NCI-H1436 (cell line): ENCODE measurements around the gene LRBA.
"Not testable (repeated sequence)": the region's sequence is repeated elsewhere in the genome, so short reads cannot be mapped to it uniquely, and the experiment has no call there.

Experiments
- DNase-seq: peaks from one replicate; lab custom pipeline; 2025; lab: John Stamatoyannopoulos, UW

Gene LRBA

GRCh38 chr4:150974750-150975149, 40.3 kb downstream of the LRBA start:
- no peak for DNase-seq

DNA sequence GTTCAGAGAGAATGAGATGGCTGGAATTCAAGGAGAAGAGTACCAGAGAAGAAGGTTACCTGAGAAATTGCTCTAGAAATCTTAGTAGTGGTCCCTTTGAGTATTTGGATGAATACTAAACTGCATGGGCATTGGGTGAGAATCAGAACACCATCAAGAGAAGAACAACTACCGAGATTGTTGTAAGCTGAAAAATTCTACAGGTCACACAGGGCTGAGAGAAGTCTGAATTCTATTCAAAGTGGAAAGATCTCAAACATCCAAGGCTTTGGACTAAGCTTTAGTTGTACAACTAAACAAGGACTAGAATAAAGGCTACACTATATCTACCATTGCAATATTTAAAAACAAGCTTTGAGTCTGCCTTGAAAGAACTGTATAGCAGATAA, 40.8 kb downstream of the LRBA start:
- no peak for DNase-seq

DNA sequence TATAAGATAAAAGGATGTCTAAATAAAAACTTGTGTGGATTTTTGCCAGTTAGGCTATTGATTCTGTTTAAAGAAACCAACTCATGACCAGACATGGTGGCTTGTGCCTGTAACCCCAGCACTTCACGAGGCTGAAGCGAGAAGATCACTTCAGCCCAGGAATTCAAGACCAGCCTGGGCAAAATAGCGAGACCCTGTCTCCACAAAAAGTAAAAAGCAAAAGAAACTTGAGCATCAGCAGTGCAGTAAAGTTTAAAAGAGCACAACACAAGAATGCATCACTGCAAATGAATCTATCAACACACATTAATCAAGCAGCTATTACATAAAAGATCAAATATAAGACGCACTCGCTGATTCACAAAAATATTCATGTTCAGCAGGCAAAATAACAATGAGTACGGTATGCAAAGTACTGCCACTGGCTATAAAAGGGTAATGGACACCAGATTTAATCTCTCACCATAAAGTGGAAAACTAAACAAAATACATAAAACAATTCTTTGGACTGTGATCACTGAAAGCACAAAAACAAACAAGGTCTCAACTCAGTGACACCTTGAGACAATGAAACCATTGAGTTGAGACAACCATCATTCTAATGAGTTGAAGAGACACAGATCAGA, 41.3 kb downstream of the LRBA start:
- DNase-seq, result no peak

DNA sequence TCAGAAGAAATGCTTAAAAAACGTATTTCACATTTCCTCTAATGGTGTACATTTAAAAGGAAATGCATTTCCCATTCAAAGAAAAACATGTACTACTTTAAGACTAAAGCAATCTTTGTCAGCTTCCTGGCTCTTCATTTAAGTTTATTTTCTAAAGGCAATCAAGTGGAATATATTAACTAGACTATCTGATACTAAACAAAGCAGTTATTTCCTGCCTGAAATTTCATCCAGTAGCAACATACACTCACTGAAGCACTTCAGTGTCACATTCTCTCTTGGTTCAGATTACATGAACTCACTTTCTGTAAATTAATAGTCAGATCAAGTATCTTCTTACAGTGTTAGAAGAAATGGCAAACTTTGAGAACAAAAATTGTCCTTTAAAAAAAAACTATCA, 42.5 kb downstream of the LRBA start:
- DNase-seq, result no peak

- no peak for DNase-seq
Observed at GRCh38 chr4:150971901-150972300, 43.2 kb downstream of the LRBA start.

DNA sequence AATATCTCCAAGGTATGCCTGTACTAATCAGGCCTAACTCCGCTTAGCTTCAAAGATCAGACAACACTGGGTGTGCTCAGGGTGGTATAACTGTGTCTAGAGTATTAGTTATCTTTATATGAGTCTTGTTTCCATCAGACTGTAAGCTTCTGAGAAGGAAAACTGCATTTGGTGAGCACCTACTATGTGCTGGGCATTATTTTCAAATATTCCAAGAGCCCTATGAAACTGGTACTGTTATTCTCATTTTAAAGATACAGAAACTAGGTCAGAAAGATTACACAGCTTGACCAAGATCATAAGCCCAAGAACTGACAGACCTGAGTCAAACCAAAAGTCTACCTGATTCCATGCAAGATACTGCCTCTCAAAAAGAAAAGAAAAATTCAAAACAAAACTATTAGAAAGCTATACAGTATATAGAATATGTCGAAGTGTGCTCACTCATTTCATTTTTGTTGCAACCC, 44.4 kb downstream of the LRBA start:
- DNase-seq, result no peak

DNA sequence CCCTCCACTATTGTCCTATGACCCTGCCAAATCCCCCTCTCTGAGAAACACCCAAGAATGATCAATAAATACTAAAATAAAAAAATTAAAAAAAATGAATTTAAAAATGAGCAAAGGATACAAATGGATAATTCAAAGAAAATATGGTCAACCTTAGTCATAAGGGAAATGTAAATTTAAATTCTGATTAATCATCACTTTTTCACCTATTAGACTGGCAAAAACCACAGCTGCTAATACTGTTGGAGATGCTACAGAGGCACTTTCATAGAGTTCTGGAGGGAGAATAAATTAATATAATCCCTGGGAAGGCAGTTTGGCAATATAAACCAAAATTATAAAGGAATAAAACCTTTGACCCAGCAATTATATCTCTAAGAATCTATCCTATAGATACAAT, 50.3 kb downstream of the LRBA start:
- no peak for DNase-seq

DNA sequence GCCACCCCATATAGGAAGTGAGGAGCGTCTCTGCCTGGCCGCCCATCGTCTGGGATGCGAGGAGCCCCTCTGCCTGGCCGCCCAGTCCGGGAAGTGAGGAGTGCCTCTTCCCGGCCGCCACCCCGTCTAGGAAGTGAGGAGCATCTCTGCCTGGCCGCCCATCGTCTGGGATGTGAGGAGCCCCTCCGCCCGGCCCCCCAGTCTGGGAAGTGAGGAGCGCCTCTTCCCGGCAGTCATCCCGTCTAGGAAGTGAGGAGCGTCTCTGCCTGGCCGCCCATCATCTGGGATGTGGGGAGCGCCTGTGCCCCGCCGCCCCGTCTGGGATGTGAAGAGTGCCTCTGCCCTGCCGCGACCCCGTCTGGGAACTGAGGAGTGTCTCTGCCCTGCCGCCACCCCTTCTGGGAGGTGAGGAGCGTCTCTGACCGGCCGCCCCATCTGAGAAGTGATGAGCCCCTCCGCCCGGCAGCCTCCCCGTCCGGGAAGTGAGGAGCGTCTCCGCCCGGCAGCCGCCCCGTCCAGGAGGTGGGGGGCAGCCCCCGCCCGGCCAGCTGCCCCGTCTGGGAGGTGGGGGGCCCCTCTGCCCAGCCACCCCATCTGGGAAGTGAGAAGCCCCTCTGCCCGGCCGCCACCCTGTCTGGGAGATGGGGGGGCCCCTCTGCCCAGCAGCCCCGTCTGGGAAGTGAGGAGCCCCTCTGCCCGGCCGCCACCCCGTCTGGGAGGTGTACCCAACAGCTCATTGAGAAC, 51.3 kb downstream of the LRBA start:
- not testable (repeated sequence) for DNase-seq

DNA sequence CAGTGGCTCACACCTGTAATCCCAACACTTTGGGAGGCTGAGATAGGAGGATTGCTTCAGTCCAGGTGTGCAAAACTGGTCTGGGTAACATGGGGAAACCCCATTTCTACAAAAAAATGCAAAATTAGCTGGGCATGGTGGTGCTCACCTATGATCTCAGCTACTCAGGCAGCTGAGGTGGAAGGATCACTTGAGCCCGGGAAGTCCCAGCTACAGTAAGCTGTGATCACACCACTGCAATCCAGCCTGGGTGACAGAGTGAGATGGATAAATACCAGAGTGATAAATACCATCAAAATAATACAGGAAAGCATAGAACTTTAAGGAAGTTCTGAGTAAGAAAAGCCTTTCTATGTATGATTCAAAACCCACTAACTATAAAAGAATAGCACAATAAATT, 52.8 kb downstream of the LRBA start:
- no peak for DNase-seq

GRCh38 chr4:150961566-150961965, 53.5 kb downstream of the LRBA start:
- DNase-seq, result no peak

- DNase-seq, result no peak
Observed at GRCh38 chr4:150960818-150961217, 54.3 kb downstream of the LRBA start.

DNA sequence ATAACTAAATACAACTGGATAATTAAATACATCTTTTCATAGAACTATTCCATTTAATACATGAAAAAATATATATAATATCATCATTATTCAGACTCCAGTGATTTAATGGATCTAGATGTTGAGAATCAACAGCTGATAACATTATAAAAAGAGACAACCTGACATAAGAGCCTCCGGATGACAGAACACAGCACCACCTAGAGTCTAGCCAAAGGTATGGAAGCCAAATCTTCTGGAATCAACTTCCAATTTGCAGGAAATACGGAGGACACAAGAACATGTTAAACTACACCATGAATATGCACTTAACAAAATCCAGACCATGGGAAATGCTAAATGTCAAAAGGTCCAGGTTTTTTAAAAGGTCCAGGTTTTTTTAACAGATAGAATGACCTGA, 55.0 kb downstream of the LRBA start:
- no peak for DNase-seq

GRCh38 chr4:150957981-150958380, 57.1 kb downstream of the LRBA start:
- not testable (repeated sequence) for DNase-seq

DNA sequence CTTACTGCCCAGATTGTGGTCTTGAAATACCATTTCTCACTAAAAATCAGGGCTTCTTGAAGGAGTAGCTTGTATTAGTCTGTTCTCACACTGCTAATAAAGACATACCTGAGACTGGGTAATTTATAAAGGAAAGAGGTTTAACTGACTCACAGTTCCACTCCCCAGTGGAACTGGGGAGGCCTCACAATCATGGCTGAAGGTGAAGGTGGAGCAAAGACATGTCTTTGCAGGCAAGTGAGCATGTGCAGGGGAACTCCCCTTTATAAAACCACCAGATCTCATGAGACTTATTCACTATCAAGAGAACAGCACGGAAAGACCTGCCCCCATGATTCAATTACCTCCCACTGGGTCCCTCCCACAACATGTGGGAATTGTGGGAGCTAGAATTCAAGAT, 58.0 kb downstream of the LRBA start:
- not testable (repeated sequence) for DNase-seq

DNA sequence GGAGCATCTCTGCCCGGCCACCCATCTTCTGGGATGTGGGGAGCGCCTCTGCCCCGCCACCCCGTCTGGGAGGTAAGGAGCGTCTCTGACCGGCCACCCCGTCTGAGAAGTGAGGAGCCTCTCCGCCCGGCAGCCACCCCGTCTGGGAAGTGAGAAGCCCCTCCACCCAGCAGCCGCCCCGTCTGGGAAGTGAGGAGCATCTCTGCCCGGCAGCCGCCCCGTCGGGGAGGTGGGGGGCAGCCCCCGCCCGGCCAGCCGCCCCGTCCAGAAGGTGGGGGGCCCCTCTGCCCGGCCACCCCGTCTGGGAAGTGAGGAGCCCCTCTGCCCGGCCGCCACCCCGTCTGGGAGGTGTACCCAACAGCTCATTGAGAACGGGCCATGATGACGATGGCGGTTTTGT, 61.2 kb downstream of the LRBA start:
- DNase-seq, result not testable (repeated sequence)

GRCh38 chr4:150952167-150952845, 62.8 kb downstream of the LRBA start:
- no peak for DNase-seq

DNA sequence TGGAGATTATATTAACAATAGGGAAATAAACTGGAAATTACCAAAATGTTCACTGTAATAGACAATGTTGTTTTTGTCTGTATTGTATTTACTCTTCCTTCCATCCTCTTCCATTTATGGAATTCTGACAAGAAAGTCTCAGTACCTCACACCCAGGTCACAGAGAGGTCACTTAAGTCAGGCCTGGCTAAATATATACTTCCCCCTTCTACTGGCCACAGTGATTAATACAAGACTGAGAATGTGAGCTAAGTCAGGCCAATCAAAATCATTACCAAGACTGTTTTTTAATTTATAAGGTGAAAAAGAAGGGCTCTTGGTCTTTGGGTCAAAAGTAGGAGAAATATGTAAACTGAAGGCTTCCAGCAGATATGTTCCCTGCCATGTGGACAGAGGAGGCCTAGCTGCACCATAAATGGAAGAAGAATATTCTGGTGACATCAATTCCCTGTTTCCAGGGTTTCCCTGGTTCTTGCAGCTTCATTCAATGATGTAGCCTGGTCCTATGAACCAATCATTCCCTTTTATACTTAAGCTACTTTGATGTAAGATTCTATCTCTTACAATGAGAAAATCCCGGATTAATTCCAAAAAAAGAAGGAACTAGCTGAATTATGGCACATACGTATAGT, 64.3 kb downstream of the LRBA start:
- DNase-seq, result no peak

DNA sequence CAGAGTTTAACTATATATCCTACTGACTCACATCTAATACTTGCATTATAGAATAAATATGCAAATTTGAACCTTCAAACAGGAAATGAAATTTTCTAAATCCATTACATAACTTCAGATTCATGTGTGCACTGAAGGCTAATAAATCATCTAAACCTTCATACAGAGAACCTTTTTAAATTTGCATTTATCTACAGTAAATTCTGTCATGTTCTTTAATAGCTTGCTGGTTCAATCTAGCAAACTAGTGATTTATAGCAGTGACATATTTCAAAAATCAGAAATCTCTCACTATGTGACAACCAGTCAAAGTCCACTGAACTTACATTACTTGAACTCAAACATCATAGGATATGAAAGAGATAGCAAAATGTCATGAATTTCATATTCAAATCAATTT, 65.1 kb downstream of the LRBA start:
- DNase-seq, result no peak

DNA sequence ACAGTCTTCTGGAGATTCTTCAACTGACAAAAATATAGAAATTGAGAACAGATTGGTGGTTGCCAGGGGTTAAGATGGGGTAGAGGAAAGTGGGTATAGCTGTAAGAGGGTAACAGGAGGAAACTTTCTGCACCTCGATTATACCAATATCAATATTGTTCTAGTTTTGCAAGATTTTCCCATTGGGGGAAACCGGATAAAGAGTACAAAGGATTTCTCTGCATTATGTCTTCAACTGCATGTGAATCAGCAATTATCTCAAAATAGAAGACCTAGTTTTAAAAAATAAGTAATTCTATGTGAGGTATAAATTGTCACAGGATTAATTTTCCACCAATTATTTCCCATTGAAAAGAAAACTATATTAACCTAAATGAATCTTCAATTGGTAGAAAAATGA, 65.7 kb downstream of the LRBA start:
- DNase-seq, result no peak

GRCh38 chr4:150948710-150949109, 66.4 kb downstream of the LRBA start:
- DNase-seq, result no peak

- no peak for DNase-seq
Observed at GRCh38 chr4:150948074-150948473, 67.0 kb downstream of the LRBA start.

GRCh38 chr4:150944660-150945059, 70.4 kb downstream of the LRBA start:
- DNase-seq, result no peak

DNA sequence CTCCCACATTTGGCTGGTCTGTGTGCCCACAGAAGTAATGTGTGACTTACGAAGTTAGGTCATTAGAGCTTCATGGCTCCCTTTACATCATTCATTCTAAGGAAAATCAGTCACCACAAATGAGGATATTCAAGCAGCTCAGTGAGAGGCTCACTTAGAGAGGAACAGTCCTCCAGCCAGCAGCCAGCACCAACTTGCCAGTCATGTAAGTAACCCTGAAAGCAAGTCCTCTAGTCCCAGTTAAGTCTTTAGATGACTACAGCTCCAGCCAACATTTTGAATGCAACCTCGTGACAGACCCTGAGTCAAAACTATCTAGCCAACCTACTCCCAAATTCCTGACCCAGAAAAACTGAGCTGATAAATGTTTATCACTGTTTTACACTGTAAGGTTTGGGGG, 71.3 kb downstream of the LRBA start:
- DNase-seq, result no peak
